HEK293 (cell line): ENCODE measurements around the gene SHROOM4.

Experiments
- CTCF ChIA-PET: fragments of 350-600 bp; formaldehyde crosslinking; extraction: SDS; loops from one replicate; lab custom pipeline; 2021; ENCODE audit warnings: antibody characterized with exemption; lab: Yijun Ruan, JAX
- POLR2A ChIA-PET: fragments of 300-600 bp; formaldehyde crosslinking; extraction: SDS; loops from one replicate; lab custom pipeline; 2020; ENCODE audit warnings: antibody characterized with exemption, inconsistent platforms; lab: Yijun Ruan, JAX
- H3K27ac ChIP-seq: fragments of 200-500 bp; sonication (Bioruptor generic); 2 replicates; pipeline ENCODE4 v1.5.1; 2014; ENCODE audit warnings: low read depth, low read length, control low read depth, inconsistent platforms; ENCODE audit errors: extremely low read depth
- H3K36me3 ChIP-seq, 2 experiments: fragments of 200-500 bp in 1 of 2; sonication (Bioruptor generic) in 1 of 2; 1 replicate in 1 of 2; 2 replicates in 1 of 2; pipeline ENCODE4 v1.5.1; 2014 to 2017; ENCODE audit warnings: inconsistent platforms in 2 of 2, low read length in 2 of 2; ENCODE audit not compliant: control insufficient read depth in 2 of 2, insufficient read depth in 1 of 2
- H3K4me1 ChIP-seq: fragments of 200-500 bp; sonication (Bioruptor generic); 2 replicates; pipeline ENCODE4 v1.5.1; 2014; ENCODE audit warnings: mild to moderate bottlenecking, low read length, inconsistent platforms; ENCODE audit not compliant: control insufficient read depth, insufficient read depth
- H3K4me3 ChIP-seq: 2 replicates; pipeline ENCODE4 v1.5.1; 2011; ENCODE audit warnings: low read depth, mild to moderate bottlenecking, control low read depth, low read length, moderate library complexity
- H3K9me3 ChIP-seq: fragments of 200-500 bp; sonication (Bioruptor generic); 2 replicates; pipeline ENCODE4 v1.5.1; 2014; ENCODE audit warnings: low read depth, low read length, inconsistent platforms; ENCODE audit not compliant: control insufficient read depth, insufficient read depth
- GLI2 ChIP-seq: fragments of 450-650 bp; formaldehyde crosslinking; IDR thresholded peaks from 2 replicates; pipeline ENCODE4; 2017; ENCODE audit warnings: missing biosample characterization, missing genetic modification characterization, low read depth, borderline replicate concordance
- GLI4 ChIP-seq: fragments of 450-650 bp; formaldehyde crosslinking; IDR thresholded peaks from 2 replicates; pipeline ENCODE4 v1.5.1; 2016; ENCODE audit warnings: missing biosample characterization, missing genetic modification characterization
- HOXA7 ChIP-seq: sonication (generic); formaldehyde crosslinking; IDR thresholded peaks from 2 replicates; pipeline ENCODE4 v1.8.1; 2022; ENCODE audit warnings: missing genetic modification reagents, borderline replicate concordance
- MYNN ChIP-seq: fragments of 450-650 bp; formaldehyde crosslinking; IDR thresholded peaks from 2 replicates; pipeline ENCODE4 v1.5.1; 2016; ENCODE audit warnings: missing biosample characterization, missing genetic modification characterization, borderline replicate concordance
- PRDM1 ChIP-seq: fragments of 450-650 bp; formaldehyde crosslinking; IDR thresholded peaks from 2 replicates; pipeline ENCODE4; 2016; ENCODE audit warnings: missing biosample characterization, missing genetic modification characterization
- SALL2 ChIP-seq: fragments of 450-650 bp; formaldehyde crosslinking; IDR thresholded peaks from 2 replicates; pipeline ENCODE4 v1.5.0; 2017; ENCODE audit warnings: missing biosample characterization, mild to moderate bottlenecking, missing genetic modification characterization, borderline replicate concordance
- WT1 ChIP-seq: fragments of 450-650 bp; formaldehyde crosslinking; IDR thresholded peaks from 2 replicates; pipeline ENCODE4 v1.5.1; 2016; ENCODE audit warnings: missing biosample characterization, missing genetic modification characterization
- ZBTB48 ChIP-seq: fragments of 450-650 bp; formaldehyde crosslinking; IDR thresholded peaks from 2 replicates; pipeline ENCODE4 v1.5.1; 2016; ENCODE audit warnings: missing biosample characterization, missing genetic modification characterization
- ZNF202 ChIP-seq: fragments of 450-650 bp; formaldehyde crosslinking; IDR thresholded peaks from 2 replicates; pipeline ENCODE4 v1.5.1; 2016; ENCODE audit warnings: missing biosample characterization, missing genetic modification characterization, borderline replicate concordance
- ZNF23 ChIP-seq: fragments of 450-650 bp; formaldehyde crosslinking; IDR thresholded peaks from 2 replicates; pipeline ENCODE4 v1.5.1; 2016; ENCODE audit warnings: missing biosample characterization, missing genetic modification characterization, borderline replicate concordance
- ZNF354C ChIP-seq: fragments of 450-650 bp; formaldehyde crosslinking; IDR thresholded peaks from 2 replicates; pipeline ENCODE4 v1.5.1; 2016; ENCODE audit warnings: missing biosample characterization, missing genetic modification characterization, low read depth, borderline replicate concordance
- ZNF423 ChIP-seq: fragments of 450-650 bp; formaldehyde crosslinking; IDR thresholded peaks from 2 replicates; pipeline ENCODE4 v1.5.1; 2016; ENCODE audit warnings: missing biosample characterization, missing genetic modification characterization
- ZNF426 ChIP-seq: fragments of 450-650 bp; formaldehyde crosslinking; IDR thresholded peaks from 2 replicates; pipeline ENCODE4 v1.5.1; 2017; ENCODE audit warnings: missing biosample characterization, missing genetic modification characterization, mild to moderate bottlenecking, inconsistent platforms, moderate library complexity
- ZNF510 ChIP-seq: fragments of 450-650 bp; formaldehyde crosslinking; IDR thresholded peaks from 2 replicates; pipeline ENCODE4 v1.5.1; 2018; ENCODE audit warnings: mild to moderate bottlenecking, missing genetic modification characterization, missing biosample characterization; ENCODE audit not compliant: insufficient replicate concordance
- ZNF548 ChIP-seq: fragments of 450-650 bp; formaldehyde crosslinking; IDR thresholded peaks from 2 replicates; pipeline ENCODE4 v1.5.1; 2016; ENCODE audit warnings: missing biosample characterization, missing genetic modification characterization
- ZNF561 ChIP-seq: fragments of 450-650 bp; IDR thresholded peaks from 2 replicates; pipeline ENCODE4 v1.5.1; 2018; ENCODE audit warnings: missing biosample characterization, missing genetic modification characterization, borderline replicate concordance
- ZNF585B ChIP-seq: fragments of 450-650 bp; formaldehyde crosslinking; IDR thresholded peaks from 2 replicates; pipeline ENCODE4 v1.5.1; 2016; ENCODE audit warnings: missing biosample characterization, missing genetic modification characterization
- ZNF747 ChIP-seq: fragments of 450-650 bp; formaldehyde crosslinking; IDR thresholded peaks from 2 replicates; pipeline ENCODE4 v1.5.1; 2016; ENCODE audit warnings: missing biosample characterization, missing genetic modification characterization
- ZSCAN16 ChIP-seq: fragments of 450-650 bp; formaldehyde crosslinking; IDR thresholded peaks from 2 replicates; pipeline ENCODE4 v1.5.1; 2016; ENCODE audit warnings: missing biosample characterization, missing genetic modification characterization
- TF ChIP-seq, protein P1 (sequence below): fragments of 450-650 bp; formaldehyde crosslinking; IDR thresholded peaks from 2 replicates; pipeline ENCODE4 v1.5.1; 2016; ENCODE audit warnings: missing biosample characterization, missing genetic modification characterization, low read depth
- TF ChIP-seq, protein P2 (sequence below): fragments of 450-650 bp; formaldehyde crosslinking; IDR thresholded peaks from 2 replicates; pipeline ENCODE4 v1.5.1; 2017; ENCODE audit warnings: missing biosample characterization, missing genetic modification characterization
- TF ChIP-seq, protein P3 (sequence below): fragments of 450-650 bp; formaldehyde crosslinking; IDR thresholded peaks from 2 replicates; pipeline ENCODE4 v1.5.1; 2017; ENCODE audit warnings: missing biosample characterization, missing genetic modification characterization
- TF ChIP-seq, protein P4 (sequence below): fragments of 450-650 bp; formaldehyde crosslinking; IDR thresholded peaks from 2 replicates; pipeline ENCODE4 v1.5.1; 2017; ENCODE audit warnings: missing biosample characterization, missing genetic modification characterization

The SHROOM4 gene

DNA sequence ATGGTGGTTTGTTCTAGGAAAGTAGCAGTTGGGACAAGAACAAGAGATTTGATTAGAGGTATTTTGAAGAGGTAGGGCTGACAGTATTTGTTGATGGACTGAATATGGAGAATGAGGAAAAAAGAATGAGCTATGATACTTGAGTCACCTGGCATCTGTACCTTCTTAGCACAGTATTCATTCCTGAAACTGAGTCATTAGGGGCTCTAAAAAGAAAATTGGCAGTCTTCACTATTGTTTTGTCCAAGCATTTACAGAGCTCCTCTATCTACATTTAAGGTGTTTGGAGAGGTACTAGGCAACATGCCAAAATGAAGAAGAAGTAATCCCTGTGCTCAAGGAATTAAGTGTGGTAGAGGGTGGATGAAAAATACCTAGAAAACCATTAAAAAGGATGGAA, 165.8 kb downstream of the SHROOM4 start:
- Histone ChIP-seq H3K9me3 (no peaks in the 10 kb centered on the region), H3K4me1 (no peaks in the 10 kb centered on the region), H3K4me3 (no peak overlapping the region), H3K27ac (no peak overlapping the region), H3K36me3 (no peaks in the 10 kb centered on the region)
- ChIA-PET POLR2A (interaction anchor here (0.7 kb wide), 1 partner anchor 53 kb away, joined by 4 read pairs; no protein-coding TSS in a partner anchor), CTCF (interaction anchor here (0.6 kb wide), 1 partner anchor 437 kb away, joined by 4 read pairs; no protein-coding TSS in a partner anchor)
- TF ChIP-seq HOXA7 (CRISPR knock-in tag) (no peak), ZNF747 (no peak), SALL2 (tag by site-specific recombination) (no peak), ZBTB48 (no peak)

DNA sequence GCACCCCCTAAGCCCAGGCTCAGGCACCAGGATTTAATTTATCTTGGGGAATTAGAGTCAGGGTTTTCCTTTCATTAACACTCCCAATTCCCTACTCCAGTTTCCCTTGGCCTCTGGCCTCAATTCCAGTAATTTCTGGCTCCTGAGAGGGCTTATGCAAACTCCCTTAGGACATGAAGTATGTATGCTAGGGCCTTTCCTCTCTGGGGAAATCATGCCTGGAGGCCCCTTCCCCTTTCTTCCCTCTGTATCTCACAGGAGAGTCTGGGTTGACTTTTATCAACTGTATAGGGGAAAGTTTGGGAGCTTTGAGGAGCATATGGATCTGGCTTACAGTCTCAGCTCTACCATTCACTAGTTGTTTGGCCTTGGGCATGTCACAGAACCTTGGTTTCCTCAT, 169.5 kb downstream of the SHROOM4 start:
- H3K9me3 ChIP-seq, result no peaks in the 10 kb centered on the region
- H3K4me3 ChIP-seq, result no peak overlapping the region
- CTCF ChIA-PET, result no interaction called here
- TF ChIP-seq ZNF23 (no peak), ZNF548 (tag by site-specific recombination) (no peak), ZNF585B (no peak), ZNF510 (tag by site-specific recombination) (no peak), ZNF354C (tag by site-specific recombination) (no peak), ZNF202 (tag by site-specific recombination) (no peak), GLI4 (tag by site-specific recombination) (no peak), ZNF426 (no peak), PRDM1 (tag by site-specific recombination) (no peak), ZNF423 (tag by site-specific recombination) (no peak), WT1 (tag by site-specific recombination) (no peak), ZNF561 (no peak), MYNN (tag by site-specific recombination) (no peak), ZSCAN16 (tag by site-specific recombination) (no peak), GLI2 (tag by site-specific recombination) (no peak)
- TF ChIP-seq, protein P1, sequence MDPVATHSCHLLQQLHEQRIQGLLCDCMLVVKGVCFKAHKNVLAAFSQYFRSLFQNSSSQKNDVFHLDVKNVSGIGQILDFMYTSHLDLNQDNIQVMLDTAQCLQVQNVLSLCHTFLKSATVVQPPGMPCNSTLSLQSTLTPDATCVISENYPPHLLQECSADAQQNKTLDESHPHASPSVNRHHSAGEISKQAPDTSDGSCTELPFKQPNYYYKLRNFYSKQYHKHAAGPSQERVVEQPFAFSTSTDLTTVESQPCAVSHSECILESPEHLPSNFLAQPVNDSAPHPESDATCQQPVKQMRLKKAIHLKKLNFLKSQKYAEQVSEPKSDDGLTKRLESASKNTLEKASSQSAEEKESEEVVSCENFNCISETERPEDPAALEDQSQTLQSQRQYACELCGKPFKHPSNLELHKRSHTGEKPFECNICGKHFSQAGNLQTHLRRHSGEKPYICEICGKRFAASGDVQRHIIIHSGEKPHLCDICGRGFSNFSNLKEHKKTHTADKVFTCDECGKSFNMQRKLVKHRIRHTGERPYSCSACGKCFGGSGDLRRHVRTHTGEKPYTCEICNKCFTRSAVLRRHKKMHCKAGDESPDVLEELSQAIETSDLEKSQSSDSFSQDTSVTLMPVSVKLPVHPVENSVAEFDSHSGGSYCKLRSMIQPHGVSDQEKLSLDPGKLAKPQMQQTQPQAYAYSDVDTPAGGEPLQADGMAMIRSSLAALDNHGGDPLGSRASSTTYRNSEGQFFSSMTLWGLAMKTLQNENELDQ, result no peak
- TF ChIP-seq, protein P2, sequence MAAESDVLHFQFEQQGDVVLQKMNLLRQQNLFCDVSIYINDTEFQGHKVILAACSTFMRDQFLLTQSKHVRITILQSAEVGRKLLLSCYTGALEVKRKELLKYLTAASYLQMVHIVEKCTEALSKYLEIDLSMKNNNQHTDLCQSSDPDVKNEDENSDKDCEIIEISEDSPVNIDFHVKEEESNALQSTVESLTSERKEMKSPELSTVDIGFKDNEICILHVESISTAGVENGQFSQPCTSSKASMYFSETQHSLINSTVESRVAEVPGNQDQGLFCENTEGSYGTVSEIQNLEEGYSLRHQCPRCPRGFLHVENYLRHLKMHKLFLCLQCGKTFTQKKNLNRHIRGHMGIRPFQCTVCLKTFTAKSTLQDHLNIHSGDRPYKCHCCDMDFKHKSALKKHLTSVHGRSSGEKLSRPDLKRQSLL (tag by site-specific recombination), result no peak
- TF ChIP-seq, protein P3, sequence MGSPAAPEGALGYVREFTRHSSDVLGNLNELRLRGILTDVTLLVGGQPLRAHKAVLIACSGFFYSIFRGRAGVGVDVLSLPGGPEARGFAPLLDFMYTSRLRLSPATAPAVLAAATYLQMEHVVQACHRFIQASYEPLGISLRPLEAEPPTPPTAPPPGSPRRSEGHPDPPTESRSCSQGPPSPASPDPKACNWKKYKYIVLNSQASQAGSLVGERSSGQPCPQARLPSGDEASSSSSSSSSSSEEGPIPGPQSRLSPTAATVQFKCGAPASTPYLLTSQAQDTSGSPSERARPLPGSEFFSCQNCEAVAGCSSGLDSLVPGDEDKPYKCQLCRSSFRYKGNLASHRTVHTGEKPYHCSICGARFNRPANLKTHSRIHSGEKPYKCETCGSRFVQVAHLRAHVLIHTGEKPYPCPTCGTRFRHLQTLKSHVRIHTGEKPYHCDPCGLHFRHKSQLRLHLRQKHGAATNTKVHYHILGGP (tag by site-specific recombination), result no peak
- TF ChIP-seq, protein P4, sequence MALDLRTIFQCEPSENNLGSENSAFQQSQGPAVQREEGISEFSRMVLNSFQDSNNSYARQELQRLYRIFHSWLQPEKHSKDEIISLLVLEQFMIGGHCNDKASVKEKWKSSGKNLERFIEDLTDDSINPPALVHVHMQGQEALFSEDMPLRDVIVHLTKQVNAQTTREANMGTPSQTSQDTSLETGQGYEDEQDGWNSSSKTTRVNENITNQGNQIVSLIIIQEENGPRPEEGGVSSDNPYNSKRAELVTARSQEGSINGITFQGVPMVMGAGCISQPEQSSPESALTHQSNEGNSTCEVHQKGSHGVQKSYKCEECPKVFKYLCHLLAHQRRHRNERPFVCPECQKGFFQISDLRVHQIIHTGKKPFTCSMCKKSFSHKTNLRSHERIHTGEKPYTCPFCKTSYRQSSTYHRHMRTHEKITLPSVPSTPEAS (tag by site-specific recombination), result no peak
- H3K36me3 ChIP-seq, result no peaks in the 10 kb centered on the region
- H3K27ac ChIP-seq, result no peak overlapping the region
- no peaks in the 10 kb centered on the region for H3K4me1 ChIP-seq
- POLR2A ChIA-PET, result no interaction called here
